SK-MEL-5 (cell line): Measurements from ENCODE around the gene RAD51. TPM values are rescaled to one million over a fixed set of nuclear protein-coding genes. Genes with fewer than 3 reads are reported as not detected.

ENCODE experiments used
- DNase-seq: peaks from one replicate; pipeline ENCODE4 v3.0.0-alpha.2; 2016; ENCODE audit warnings: low read depth, low spot score
- in situ Hi-C: cut with HindIII; loops from 2 replicates; pipeline ENCODE4 v1.10.0; 2016; ENCODE audit warnings: low sequenced_read_pairs, high pct_unique_total_duplicates, low pct_unique_long_range_greater_than_20kb
- total RNA-seq: library from RNA; depleted of rRNA; stranded (reverse); fragments of >200 nt; shearing (Covaris generic); gene quantifications from 2 replicates; pipeline ENCODE4 v1.2.3, GENCODE V29; 2014

The RAD51 gene
- total RNA-seq, 1 experiment from 2014 or later = 7.0 TPM

- in situ Hi-C loops = no loop called here
- DNase-seq = no peak
Measured at GRCh38 chr15:40750885-40751284, 55.9 kb downstream of the RAD51 start.

DNA sequence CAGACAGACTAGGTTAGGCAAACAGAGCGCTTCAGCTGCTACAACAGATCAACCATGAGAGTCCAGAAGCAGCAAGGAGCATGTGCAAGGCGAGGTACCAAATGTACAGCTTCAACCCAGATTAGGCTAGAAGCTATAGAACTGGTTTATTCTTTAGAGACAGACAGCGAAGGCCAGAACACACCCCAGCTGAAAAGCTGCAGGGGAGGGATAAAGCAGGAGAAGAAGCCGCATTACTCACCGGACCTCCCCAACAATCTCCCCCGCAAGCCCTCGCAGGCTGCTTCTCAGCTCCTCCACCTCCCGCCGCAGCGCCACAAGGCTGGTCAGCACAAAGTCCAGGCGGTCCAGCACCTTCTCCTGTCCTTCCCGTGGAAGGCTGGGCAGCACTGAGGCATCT lies 56.8 kb downstream of the RAD51 start:
- no peak for DNase-seq
- in situ Hi-C loops = no loop called here

GRCh38 chr15:40754574-40754882 lies 59.6 kb downstream of the RAD51 start:
- in situ Hi-C loops = no loop called here
- DNase-seq = peak; percentile 28

DNA sequence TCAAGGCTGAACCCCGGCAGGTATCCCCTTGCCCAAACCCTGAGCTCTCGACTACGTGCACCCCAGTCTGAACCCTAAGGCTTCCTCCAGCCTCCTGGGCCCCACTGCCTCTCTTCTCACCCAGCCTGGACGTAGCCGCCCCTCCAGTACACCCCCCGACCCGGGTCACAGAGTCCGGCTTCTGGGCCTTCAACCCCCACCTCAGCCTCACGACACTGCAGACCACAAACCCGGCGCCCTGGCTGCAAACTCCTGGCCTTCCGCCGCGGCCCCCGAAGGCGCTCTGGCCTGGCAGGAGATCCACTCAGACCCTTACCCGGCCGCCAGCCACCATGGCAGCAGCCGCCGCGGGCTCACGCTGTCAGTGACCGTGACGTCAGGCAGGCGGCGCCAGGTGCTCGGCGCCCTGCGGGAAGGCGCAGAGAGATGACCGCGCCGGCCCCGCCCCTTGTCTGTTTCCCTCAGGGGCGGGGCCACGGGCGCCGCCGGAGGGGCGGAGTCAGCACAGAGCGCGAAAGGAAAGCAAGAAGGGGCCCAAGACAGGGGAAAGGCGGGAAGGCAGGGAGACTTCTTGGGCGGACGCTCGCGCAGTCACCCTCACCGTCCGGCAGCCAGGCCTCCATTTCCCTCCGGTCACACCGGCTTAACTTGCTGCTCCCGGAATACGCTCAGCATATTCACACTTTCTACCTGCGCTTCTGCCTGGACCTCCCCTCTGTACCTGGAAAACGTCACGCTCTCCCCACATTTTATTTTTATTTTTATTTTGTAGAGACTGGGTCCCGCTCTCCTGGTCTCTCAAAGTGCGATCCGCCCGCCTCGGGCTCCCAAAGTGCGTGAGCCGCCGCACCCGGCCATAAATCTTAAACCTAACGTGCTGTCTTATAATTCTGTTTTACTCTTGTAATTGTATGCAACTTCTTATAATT lies 60.2 kb downstream of the RAD51 start, which contains the start of gene RMDN3:
TSS of gene RMDN3 (minus strand) at position 372 of the 929 bp plus-strand sequence. CDS start 471 bp downstream, outside the sequence.
- peak; percentile 90 for DNase-seq
- in situ Hi-C loops = no loop called here

- no peak for DNase-seq
- in situ Hi-C loops = no loop called here
Measured at GRCh38 chr15:40755812-40756208, 60.8 kb downstream of the RAD51 start.

DNA sequence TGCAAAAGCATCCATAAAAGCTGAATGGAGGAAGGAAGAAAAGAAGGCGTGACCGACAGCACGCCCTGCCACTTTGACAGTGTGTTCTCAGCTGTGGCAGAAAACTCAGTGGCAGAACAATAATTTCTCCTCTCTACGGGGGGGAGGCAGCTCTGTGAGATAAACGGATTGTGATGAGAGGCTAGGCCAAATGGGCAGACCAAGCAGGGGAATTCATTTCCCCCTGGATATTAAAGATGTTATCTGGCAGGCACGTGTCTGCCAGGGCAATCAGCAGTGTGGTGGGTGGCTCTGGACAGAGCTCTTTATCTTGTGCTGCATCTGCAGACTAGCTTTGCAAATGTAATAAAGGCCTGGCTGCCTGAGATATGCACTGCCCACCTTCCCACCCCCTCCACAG lies 62.0 kb downstream of the RAD51 start:
- in situ Hi-C loops = no loop called here
- DNase-seq = no peak

- in situ Hi-C loops = no loop called here
- DNase-seq = no peak
Measured at GRCh38 chr15:40759961-40760360, 65.0 kb downstream of the RAD51 start.

- in situ Hi-C loops = no loop called here
- DNase-seq = no peak
Measured at GRCh38 chr15:40762919-40763800, 68.2 kb downstream of the RAD51 start.

DNA sequence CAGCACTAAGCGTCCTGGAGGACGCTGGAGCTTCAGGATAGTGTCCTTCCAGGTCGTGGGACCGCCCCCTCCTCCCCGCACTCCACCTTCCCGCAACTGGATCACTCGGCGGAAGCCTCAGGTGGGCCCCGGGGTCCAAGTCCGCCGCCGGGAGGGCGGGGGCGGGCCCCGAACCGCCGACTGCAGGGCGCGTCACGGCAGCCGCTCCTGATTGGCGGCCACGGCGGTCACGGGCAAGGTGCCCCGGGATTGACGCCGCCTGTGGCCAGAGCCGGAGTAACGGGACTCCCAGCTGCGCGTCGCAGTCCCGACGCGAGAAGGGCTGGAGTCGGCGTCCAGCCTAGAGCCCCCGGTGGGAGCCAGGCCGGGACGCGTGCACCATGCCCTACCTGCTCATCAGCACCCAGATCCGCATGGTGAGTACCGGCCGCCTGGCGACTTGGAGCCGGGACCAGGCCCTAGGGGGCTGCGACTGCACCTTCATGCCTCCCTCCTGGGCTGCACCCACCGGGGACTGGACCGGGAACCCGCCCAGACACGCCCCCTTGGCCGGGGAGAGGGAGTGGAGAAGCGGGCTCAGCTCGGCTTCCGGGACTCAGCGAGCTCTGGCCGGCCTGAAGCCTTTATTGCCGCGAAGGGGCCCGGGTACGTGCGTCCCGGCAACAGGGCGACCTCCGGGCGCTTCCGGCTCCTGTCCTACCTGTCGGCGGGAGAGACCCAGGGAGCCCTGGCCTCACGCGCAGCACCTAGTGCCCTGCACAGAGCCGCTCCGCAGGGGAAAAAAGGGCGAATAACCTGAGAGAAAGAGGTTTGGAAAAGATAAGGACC lies 69.0 kb downstream of the RAD51 start, which contains the start of gene GCHFR:
TSS of gene GCHFR (plus strand) at position 268 of the 828 bp plus-strand sequence. CDS start at position 381, 113 bp downstream.
- DNase-seq = no peak
- in situ Hi-C loops = no loop called here

- DNase-seq = no peak
- in situ Hi-C loops = no loop called here
Measured at GRCh38 chr15:40764629-40765103, 69.7 kb downstream of the RAD51 start.

DNA sequence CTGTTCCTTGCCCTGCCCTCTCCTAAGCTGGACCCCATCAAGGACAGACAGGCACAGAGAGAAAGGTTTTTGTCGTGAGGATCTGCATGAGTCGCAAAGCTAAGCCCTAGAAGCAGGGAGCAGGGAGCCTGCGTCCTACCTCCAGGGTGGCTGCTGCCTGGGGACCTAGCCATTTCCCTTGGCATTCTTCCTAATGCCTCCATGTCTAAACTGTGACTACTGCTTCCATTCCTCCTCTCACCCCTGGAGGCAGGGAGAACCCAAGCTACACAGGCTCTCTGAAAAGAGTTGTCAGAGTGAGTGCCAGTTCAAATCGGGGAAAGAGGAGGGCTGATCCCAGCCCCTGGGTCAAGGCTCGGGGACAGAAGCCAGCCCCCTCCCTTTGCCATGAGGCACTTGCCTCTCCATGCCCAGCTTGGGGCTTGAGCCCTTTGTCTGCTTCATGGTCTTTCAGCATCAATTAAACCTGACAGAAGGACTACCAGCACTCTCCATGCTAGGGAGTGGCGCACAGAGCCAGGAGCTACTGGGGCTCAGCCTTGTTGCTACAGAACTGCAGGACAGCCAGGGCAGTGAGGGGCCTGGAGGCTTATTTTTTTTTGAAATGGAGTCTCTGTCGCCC lies 71.3 kb downstream of the RAD51 start:
- in situ Hi-C loops = no loop called here
- no peak for DNase-seq

DNA sequence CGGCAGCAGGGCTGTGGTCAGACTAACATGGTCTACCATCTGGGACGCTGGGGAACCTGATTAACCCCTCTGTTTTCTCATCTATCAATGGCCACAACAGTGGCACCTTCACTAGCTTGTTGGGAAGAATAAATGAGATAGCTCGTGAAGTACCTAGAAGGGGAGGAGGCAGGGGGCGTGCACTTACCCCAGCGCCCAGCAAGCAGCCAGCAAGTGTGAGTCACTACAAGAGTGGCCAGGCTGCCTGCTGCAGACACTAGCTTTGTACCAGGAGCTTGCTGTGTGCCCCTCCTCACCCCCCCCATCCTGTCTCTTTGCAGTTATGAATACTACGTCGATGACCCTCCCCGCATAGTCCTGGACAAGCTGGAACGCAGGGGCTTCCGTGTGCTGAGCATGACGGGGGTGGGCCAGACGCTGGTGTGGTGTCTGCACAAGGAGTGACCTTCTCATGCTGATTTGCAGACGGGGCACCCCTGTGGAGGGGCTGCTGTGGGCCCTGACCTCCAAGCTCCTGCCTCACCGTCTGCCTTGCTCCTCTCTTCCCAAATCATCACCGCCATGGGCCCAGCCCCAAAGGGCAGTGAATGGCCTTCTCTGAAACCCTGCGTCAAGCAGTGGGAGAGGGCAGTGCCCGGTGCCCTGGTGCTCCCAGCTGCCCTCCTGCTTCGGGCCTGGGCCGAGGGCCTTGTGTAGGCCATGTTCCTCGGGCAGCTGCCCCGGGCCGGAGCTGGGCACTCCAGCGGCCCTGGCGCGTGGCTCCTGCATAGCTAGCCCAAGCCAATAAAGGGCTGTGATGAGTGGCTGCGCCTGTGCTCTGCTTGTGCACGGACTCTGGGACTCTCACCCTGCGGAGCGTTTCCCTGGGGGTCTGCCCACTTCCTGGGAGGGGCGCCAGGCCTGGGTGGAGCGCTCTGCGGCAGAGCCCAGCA lies 72.2 kb downstream of the RAD51 start:
- no peak for DNase-seq
- in situ Hi-C loops = no loop called here

DNA sequence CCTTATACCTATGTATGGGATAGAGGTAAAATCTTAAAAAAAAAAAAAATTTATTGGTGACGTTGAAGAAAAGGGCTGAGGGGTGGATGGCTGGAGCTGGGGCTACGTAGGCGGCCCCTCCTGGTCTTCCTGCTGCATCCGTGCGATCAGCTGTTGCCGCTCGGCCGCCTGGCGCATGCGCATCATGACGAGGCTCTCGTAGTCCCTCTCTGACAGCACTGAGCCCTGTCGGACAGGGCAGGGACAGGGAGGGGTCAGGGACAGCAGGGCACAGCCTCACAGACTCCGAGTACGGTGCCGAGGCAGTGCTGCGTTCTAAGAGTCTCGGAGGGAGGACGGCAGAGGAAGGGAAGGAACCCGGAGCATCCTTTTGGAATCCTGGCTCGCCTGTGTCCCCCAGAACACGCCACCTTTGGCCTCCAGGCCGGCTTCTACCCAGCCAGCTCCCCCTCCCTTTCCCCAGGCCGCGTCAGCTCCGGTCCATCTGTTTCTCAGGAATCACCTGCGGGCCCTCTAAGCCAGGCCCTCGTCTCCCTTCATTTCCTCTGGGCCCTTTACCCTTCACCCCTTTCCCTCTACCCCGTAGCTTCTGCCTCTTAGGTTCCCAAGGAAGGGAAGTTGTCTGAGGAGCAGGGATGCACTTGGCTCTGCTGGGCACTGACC lies 73.0 kb downstream of the RAD51 start:
- DNase-seq = no peak
- in situ Hi-C loops = no loop called here

DNA sequence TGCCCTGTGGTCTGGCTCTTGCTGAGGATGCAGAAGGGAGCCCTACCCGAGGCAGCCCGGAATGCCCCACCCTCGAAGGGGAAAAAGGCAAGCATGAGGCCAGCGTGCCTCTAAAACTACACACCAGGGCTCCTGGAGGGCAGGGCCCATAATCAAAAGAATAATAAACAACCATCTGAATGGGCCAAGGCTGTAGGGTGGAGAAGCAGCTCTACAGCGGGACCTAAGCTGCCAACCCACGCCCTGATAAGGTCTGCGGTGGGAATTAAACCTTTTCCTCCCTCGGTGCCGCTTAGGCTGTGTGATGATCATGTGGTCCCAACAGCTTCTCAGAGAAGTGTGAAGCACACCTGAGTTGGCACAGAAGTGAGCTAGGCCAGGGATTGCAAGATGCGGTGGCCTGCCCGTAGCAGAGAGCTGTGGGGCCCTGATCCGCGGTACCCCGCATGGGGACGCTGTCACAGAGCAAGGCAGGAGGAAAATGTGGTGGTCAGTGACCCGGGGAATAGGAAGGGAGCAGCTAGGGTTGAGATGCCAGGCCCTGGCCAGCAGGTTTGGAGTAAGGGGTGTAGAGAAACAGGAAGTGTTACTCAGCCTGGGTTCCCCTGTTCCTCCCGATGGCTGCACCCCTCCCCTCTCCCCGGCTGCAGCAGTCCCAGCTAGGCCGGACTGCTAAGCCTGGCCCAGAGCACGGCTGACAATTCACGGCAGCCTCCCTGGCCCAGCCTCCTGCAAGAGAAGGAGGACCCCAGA lies 73.7 kb downstream of the RAD51 start:
- in situ Hi-C loops = no loop called here
- no peak for DNase-seq
